GM19467 (cell line): ENCODE measurements around the gene APOBEC3C.
"Not testable (repeated sequence)": the region's sequence is repeated elsewhere in the genome, so short reads cannot be mapped to it uniquely, and the experiment has no call there.

Experiments used
- ATAC-seq: cut with Tn5 transposase; IDR thresholded peaks from one replicate; pipeline ENCODE4 v1.9.1; 2021; ENCODE audit warnings: mild to moderate bottlenecking, moderate library complexity; ENCODE audit not compliant: unreplicated experiment

Gene APOBEC3C

GRCh38 chr22:39055658-39056057 is 41.6 kb downstream of the APOBEC3C start:
- ATAC-seq: no peak

- not testable (repeated sequence) for ATAC-seq
These were observed 47.2 kb downstream of the APOBEC3C start for GRCh38 chr22:39061290-39061689.

GRCh38 chr22:39061951-39062350 is 47.9 kb downstream of the APOBEC3C start:
- not testable (repeated sequence) for ATAC-seq

GRCh38 chr22:39063904-39064303 is 49.8 kb downstream of the APOBEC3C start:
- not testable (repeated sequence) for ATAC-seq

GRCh38 chr22:39066442-39067276 is 52.6 kb downstream of the APOBEC3C start:
- not testable (repeated sequence) for ATAC-seq

GRCh38 chr22:39068033-39068785 is 54.2 kb downstream of the APOBEC3C start:
- ATAC-seq: no peak
